Immature natural killer cell (primary cell): ENCODE data around the gene MX2. TPM values are rescaled to one million over a fixed set of nuclear protein-coding genes. Genes with fewer than 3 reads are reported as not detected.

Experiments used
- DNase-seq, 3 donors: peaks; one replicate each; pipeline ENCODE4 v3.0.0; 2022; ENCODE audit warnings: mixed read lengths in 1 of 3
- H3K27ac Mint-ChIP-seq, 6 donors: one replicate each; pipeline ENCODE4 v1.8.0; 2020; ENCODE audit warnings: mixed read lengths in 6 of 6, mild to moderate bottlenecking in 5 of 6, inconsistent platforms in 4 of 6, moderate library complexity in 3 of 6
- H3K27me3 Mint-ChIP-seq, 3 donors: one replicate each; pipeline ENCODE4 v1.8.0; 2020 to 2021; ENCODE audit warnings: low read depth in 3 of 3, mild to moderate bottlenecking in 3 of 3, mixed read lengths in 3 of 3, moderate library complexity in 3 of 3, inconsistent platforms in 1 of 3
- H3K36me3 Mint-ChIP-seq, 3 donors: one replicate each; pipeline ENCODE4 v1.8.0; 2020; ENCODE audit warnings: mixed read lengths in 3 of 3, inconsistent platforms in 2 of 3, mild to moderate bottlenecking in 2 of 3
- H3K4me1 Mint-ChIP-seq, 2 donors: one replicate each; pipeline ENCODE4 v1.8.0; 2020; ENCODE audit warnings: inconsistent platforms in 2 of 2, mild to moderate bottlenecking in 2 of 2, mixed read lengths in 2 of 2, moderate library complexity in 1 of 2
- H3K4me3 Mint-ChIP-seq, 5 donors: one replicate each; pipeline ENCODE4 v1.8.0; 2020; ENCODE audit warnings: mild to moderate bottlenecking in 5 of 5, mixed read lengths in 5 of 5, inconsistent platforms in 3 of 5, moderate library complexity in 3 of 5
- H3K9me3 Mint-ChIP-seq, 6 donors: one replicate each; pipeline ENCODE4 v1.8.0; 2020; ENCODE audit warnings: mild to moderate bottlenecking in 6 of 6, mixed read lengths in 6 of 6, inconsistent platforms in 4 of 6, moderate library complexity in 3 of 6
- polyA plus RNA-seq, 3 donors: library from polyadenylated mRNA; unstranded; fragments of 300-500 nt; fragmentation: Illumina TruSeq; gene quantifications; one replicate each; pipeline ENCODE4 v1.2.3, GENCODE V29; 2021

MX2 gene
- polyA plus RNA-seq, 3 donors from 2014 or later = 4.0 to 24.2 (median 11.1) TPM

DNA sequence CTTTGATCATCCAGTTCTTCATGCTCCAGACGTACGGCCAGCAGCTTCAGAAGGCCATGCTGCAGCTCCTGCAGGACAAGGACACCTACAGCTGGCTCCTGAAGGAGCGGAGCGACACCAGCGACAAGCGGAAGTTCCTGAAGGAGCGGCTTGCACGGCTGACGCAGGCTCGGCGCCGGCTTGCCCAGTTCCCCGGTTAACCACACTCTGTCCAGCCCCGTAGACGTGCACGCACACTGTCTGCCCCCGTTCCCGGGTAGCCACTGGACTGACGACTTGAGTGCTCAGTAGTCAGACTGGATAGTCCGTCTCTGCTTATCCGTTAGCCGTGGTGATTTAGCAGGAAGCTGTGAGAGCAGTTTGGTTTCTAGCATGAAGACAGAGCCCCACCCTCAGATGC, 96.7 kb downstream of the MX2 start:
- H3K4me1 Mint-ChIP-seq = peaks cover 0 to 6% of the 10 kb centered on the region in 2 donors
- peaks cover 5 to 37% (median 34%) of the 10 kb centered on the region in 3 donors for H3K36me3 Mint-ChIP-seq
- DNase-seq = no peak
- H3K4me3 Mint-ChIP-seq = no peak overlapping the region
- H3K27ac Mint-ChIP-seq = no peak overlapping the region
- H3K9me3 Mint-ChIP-seq = no peaks in the 10 kb centered on the region
- H3K27me3 Mint-ChIP-seq = no peaks in the 10 kb centered on the region

Other genes starting within 250 kb of the MX2 start
- gene BACE2, start 193.9 kb upstream of the MX2 start, polyA plus RNA-seq = 1 to 10 TPM in 1 of 3 donors, under 1 TPM in 1, not detected in 1; 0.82 to 2.1 TPM
- gene FAM3B, start 45.2 kb upstream of the MX2 start, polyA plus RNA-seq = not detected
- 10 to 100 TPM; 27.5 to 58.1 (median 32.1) TPM for gene MX1, start 64.2 kb downstream of the MX2 start, polyA plus RNA-seq
- not detected for gene TMPRSS2, start 146.1 kb downstream of the MX2 start, polyA plus RNA-seq